ENCODE measurements around the gene MRPL20. TPM values are rescaled to one million over a fixed set of nuclear protein-coding genes. Genes with fewer than 3 reads are reported as not detected.
"Not testable (repeated sequence)": the region's sequence is repeated elsewhere in the genome, so short reads cannot be mapped to it uniquely, and the experiment has no call there.

MRPL20 gene
- total RNA-seq, 4 donors from 2014 or later, result 34.3 to 114 (median 65.1) TPM

DNA sequence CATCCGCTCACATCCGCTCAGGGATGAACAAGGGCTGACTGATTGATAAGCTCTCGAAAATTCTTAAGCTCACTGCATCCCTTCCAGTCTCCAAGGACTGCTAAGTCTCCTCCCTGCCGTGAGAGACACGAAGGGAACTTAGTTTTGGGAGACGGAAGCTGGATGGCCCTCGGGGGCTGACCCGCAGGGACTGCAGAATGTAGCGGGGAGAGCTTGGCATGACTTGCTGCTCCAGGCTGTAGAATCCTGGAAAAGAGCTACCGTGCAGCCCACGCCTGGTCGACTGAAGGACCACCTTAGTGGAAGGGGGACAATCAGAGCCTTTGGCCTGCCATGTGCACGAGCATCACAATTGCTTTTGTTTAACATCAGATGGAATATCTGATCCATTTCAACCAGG, 8.7 kb upstream of the MRPL20 start:
- Histone ChIP-seq H3K27ac (no peak overlapping the region), H3K9me3 (no peaks in the 10 kb centered on the region), H3K4me1 (no peaks in the 10 kb centered on the region), H3K27me3 (no peaks in the 10 kb centered on the region), H3K4me3 (no peak overlapping the region), H3K36me3 (no peaks in the 10 kb centered on the region)
- intact Hi-C loops (cut with DNase I; ENCODE audit: low total_unique reads), result no loop called here
- TF ChIP-seq, protein P1, sequence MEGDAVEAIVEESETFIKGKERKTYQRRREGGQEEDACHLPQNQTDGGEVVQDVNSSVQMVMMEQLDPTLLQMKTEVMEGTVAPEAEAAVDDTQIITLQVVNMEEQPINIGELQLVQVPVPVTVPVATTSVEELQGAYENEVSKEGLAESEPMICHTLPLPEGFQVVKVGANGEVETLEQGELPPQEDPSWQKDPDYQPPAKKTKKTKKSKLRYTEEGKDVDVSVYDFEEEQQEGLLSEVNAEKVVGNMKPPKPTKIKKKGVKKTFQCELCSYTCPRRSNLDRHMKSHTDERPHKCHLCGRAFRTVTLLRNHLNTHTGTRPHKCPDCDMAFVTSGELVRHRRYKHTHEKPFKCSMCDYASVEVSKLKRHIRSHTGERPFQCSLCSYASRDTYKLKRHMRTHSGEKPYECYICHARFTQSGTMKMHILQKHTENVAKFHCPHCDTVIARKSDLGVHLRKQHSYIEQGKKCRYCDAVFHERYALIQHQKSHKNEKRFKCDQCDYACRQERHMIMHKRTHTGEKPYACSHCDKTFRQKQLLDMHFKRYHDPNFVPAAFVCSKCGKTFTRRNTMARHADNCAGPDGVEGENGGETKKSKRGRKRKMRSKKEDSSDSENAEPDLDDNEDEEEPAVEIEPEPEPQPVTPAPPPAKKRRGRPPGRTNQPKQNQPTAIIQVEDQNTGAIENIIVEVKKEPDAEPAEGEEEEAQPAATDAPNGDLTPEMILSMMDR (IDR thresholded peaks at IDR 0.05), result no peak
- no peak for TF ChIP-seq POLR2A (IDR thresholded peaks at IDR 0.05)
- no peak for DNase-seq

DNA sequence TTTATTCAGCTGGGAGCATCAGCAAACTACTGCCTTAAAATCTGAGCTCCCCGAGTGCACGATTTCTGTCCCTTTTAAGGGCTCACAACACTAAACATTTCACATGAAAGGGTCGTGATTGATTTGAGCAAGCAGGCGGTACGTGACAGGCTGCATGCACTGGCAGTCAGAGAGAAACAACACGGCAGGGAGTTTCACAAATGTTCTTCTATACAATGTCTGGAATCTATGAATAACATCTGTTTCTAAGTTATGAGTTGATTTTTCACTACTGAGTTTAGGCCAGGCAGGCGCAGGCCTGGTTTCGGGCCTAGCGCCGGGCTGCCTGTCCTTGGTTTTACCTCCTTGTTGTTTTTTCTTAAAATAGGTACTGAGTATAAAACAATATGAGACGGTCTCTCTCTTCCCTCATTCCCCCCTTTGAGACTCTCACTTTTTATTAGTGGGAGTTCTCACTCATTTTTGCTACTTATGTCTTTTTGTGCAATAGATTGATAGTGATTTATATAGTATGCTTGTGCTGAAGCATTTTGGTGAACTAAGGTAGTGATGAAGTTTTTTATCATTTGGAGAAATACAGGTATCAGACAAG, 5.3 kb upstream of the MRPL20 start:
- H3K27ac ChIP-seq; H3K4me3 ChIP-seq; H3K9me3 ChIP-seq; DNase-seq; H3K27me3 ChIP-seq; H3K4me1 ChIP-seq; H3K36me3 ChIP-seq; intact Hi-C loops (cut with DNase I; ENCODE audit: low total_unique reads): not testable (repeated sequence)

DNA sequence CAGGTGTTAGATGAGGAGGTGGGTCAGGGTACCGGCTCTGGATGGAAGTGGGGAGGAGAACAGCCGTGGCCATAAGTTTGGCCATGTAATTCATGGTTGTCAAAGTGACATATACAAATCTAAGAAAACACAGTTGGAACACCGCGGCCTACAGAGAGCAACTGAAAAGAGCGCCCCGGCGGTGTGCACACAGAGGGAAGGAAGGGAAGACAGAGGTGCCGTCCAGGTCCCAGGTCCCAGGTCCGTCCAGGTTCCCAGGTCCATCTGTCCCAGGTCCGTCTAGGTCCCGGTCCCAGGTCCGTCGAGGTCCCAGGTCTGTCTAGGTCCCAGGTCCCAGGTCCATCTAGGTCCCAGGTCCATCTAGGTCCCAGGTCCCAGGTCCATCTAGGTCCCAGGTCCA, 4.5 kb upstream of the MRPL20 start:
- Histone ChIP-seq H3K4me3 (no peak overlapping the region), H3K27ac (no peak overlapping the region), H3K4me1 (peaks cover 0 to 8% of the 10 kb centered on the region in 2 donors), H3K27me3 (no peaks in the 10 kb centered on the region), H3K36me3 (no peaks in the 10 kb centered on the region), H3K9me3 (no peaks in the 10 kb centered on the region)
- DNase-seq, result no peak
- intact Hi-C loops (cut with DNase I; ENCODE audit: low total_unique reads), result no loop called here
- no peak for TF ChIP-seq POLR2A (IDR thresholded peaks at IDR 0.05)
- TF ChIP-seq, protein P1 (IDR thresholded peaks at IDR 0.05), result no peak

DNA sequence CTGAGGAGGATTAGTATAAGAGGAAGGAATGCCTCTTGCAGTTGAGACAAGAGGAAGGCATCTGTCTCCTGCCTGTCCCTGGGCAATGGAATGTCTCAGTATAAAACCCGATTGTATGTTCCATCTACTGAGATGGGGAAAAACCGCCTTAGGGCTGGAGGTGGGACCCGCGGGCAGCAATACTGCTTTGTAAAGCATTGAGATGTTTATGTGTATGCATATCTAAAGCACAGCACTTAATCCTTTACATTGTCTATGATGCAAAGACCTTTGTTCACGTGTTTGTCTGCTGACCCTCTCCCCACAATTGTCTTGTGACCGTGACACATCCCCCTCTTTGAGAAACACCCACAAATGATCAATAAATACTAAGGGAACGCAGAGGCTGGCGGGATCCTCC, 3.1 kb upstream of the MRPL20 start:
- peaks cover 6 to 19% of the 10 kb centered on the region in 2 donors for H3K4me1 ChIP-seq
- DNase-seq; H3K36me3 ChIP-seq; H3K9me3 ChIP-seq; H3K27ac ChIP-seq; intact Hi-C loops (cut with DNase I; ENCODE audit: low total_unique reads); H3K27me3 ChIP-seq; H3K4me3 ChIP-seq: not testable (repeated sequence)

DNA sequence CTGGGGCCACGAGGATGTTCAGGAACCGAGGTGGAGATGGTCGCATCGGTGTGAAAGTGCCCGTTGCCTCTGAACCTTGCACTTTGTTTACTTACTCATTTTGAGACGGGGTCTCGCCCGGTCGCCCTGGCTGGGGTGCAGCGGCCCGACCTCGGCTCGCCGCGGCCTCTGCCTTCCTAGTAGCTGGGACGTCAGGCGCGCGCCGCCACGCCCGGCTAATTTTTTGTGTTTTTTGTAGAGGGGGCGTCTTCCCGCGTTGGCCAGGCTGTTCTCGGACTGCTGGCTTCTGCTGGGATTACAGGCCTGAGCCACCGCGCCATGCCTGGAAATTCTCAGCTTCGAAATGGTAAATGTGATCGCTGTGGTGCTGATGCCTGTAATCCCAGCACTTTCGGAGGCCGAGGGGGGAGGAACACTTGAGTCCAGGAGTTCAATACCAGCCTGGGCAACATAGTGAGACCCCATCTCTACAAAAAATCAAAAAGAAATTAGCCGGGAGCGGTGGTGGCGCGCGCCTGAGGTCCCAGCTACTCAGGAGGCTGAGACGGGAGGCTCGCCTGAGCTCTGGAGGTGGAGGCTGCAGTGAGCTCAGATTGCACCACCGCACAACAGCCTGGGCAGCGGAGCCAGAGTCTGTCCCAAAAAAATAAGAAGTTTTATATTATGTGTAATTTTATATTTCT, 684 bp upstream of the MRPL20 start:
- intact Hi-C loops (cut with DNase I; ENCODE audit: low total_unique reads), result no loop called here
- Histone ChIP-seq H3K27me3 (no peaks in the 10 kb centered on the region), H3K4me1 (peaks cover 7 to 19% of the 10 kb centered on the region in 2 donors), H3K36me3 (no peaks in the 10 kb centered on the region), H3K27ac (peak overlapping the region; percentile 72 to 82), H3K9me3 (no peaks in the 10 kb centered on the region), H3K4me3 (peak overlapping the region; percentile 84 to 88)
- TF ChIP-seq, protein P1 (IDR thresholded peaks at IDR 0.05), result no peak
- no peak for DNase-seq

DNA sequence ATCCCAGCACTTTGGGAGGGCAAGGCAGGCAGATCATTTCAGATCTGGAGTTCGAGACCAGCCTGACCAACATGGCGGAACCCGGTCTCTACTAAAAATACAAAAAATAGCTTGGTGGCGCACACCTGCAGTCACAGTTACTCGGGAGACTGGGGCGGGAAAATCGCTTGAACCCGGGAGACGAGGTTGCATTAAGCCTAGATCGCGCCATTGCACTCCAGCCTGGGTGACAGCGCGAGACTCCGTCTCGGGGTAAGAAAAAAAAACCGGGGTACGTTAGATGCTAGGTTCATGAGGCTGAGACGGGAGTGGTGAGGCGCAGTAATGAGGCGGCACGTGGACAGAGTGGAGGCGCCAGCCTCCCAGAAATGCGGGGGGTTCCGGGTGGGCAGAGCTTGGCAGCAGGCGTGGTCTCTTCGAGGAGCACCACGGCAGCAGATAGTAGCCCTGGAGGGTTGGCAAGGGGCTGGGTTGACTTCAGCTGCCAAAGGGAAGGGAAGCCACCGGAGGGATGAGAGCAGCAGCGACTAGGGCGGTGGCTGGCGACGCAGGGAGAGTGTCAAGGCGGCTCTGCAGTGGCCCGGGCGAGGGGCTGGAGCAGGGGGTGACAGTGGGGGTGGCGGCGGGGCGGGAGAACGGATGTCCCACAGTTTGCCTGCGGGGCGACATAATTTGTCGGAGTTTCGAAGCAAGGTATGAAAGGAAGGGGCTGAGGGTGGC, 832 bp downstream of the MRPL20 start:
- Histone ChIP-seq H3K4me1 (peaks cover 7 to 19% of the 10 kb centered on the region in 2 donors), H3K4me3 (peak overlapping the region; percentile 84 to 88), H3K9me3 (no peaks in the 10 kb centered on the region), H3K27ac (peak overlapping the region; percentile 72 to 82), H3K27me3 (no peaks in the 10 kb centered on the region), H3K36me3 (no peaks in the 10 kb centered on the region)
- TF ChIP-seq, protein P1 (IDR thresholded peaks at IDR 0.05), result no peak
- TF ChIP-seq POLR2A (IDR thresholded peaks at IDR 0.05), result no peak
- intact Hi-C loops (cut with DNase I; ENCODE audit: low total_unique reads), result no loop called here
- no peak for DNase-seq
